ENCODE results near the gene PRDM2.

Gene PRDM2

DNA sequence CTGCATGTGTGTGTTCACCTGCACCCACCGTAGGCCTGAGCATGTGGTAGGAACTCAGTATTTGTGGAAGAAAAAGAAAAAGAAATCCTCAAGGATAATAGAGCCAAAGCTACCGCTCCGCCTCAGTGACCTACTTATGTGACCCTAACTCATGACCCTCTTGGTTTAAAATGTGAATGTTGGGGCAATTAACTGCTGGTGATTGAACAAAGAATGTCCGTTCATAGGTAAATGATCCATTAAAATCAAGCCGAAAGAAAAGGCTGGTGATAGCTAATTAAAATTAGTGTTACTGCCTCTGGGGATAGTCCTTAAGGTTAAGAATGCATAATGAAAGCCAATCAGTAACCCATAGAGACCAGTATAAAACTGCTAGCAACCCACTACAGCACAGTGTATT is 98.1 kb downstream of the PRDM2 start:
- DNase-seq = no peak

DNA sequence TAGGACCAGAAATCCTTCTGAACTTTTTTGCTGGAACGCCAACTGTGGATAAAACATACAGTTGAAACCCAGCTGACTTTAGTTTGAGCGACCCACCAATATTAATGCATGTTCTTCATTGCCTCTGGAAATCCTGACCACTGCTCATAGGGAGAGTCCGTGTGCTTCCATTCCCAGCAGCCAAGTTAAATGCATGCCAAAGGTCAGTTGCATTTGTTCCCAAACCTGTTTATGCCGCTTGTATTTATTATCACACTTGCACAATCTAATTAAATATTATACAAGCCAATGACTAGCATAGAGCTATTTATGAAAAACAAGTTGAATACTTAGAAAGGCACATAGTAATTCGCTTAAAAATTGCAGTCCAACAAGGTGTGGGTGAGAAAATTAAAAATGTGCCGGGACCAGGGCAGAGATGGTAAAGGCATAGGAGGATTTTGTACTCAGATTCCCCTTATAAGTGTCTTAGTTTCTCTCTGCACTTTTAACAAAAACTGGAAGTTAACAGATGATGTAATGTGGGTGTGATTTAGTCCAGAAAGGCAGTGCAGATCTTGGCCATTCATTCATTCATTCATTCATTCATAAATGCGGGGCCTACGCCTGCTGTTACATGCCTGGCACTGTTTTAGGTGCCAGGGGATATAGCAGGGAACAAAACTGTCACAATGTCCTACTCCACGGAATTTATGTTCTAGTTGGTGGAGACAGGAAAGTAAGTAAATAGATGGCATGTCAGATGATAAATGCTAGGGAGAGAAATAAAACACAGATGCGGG is 99.7 kb downstream of the PRDM2 start:
- DNase-seq = no peak

DNA sequence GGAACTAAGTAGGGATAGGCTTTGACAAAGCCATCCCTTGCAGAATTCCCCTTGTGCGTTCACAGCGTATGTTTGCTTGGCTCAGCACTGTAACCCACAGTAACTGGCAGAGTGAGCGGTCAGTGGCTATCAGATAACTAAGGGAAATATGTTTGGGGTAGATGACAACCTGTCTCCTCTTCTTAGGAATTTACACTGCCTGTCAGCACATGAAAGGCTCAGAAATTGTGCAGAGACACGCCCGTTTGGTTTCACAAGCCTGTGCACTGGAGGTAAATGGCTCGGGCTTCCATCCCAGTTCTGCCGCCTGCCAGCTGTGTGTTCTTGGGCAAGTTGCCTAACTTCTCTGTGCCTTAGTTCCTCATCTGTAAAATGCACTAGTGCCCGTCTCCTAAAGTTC is 101.2 kb downstream of the PRDM2 start:
- no peak for DNase-seq

DNA sequence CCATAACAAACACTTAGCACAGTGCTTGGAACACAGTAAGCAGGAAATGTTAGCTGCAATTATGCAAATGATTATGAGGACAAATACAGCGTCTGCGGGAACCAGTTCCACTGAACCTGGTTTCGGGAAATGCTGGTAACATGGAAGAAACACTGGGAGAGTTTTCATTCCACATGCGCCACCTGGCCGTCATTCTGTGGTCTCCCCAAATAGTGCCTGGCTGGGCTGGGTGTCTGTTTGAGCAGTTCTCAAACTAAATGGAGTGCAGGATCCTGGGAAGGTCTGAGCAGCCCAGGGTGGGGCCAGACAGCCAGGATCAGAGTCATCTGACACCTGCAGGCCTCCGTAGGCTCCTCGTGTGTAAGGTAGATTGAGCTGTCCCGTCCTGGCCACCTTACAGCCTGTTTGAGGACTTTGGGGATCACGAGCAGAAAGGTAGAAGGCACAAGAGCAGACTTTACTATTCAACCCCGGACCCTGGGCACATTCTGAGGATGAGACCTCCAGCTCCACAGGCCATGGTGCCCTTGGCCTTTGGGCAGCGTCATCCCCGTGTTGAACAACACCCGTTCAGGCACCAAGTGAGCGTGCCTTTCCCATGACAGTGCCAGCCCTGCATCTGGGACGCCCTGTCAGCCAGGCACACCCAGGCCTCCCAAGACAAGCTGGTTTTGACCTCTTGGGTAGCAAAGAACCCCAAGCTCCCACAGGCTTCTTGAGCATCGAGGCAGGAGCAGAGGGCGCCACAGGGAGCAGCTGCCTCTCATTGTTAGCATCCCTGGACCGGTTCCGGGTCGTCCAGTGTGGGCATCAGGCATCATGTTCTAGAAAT is 101.9 kb downstream of the PRDM2 start:
- DNase-seq = no peak

DNA sequence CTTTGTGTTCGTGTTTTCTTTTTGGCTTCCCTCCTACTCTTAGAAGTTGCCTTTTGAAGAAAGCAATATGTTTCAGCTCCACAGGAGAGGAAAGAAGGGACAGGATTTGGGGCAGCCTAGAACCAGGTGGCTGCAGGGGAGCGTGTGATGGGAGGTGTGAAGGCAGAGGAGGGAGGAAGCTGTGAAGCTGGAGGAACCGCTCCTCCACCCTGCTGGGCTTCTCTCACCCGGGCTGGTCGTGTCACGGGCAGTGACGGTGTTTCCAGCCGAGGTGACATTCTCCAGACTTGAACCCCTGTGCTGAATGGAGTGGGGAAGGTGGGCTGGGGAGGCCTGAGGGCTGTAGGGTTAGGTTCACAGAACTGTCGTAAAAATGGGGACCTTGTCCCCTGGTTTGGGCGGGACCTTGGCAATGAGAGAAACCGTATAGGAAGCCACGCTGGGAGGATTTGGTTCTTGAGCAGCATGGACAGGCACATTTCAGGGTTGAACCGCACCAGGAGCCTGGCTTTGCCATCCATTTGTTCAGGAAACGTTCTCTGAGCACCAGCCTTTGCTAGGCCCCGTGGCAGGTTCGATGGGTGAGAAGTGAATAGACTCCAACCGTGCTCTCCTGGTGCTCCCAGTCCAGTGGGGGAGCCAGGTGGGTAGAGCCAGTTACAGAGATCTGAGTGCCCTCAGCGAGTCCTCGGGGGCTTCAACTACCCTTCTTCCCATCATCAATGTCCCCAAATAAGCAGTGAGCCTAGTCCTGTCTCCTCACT is 103.0 kb downstream of the PRDM2 start:
- DNase-seq = no peak

DNA sequence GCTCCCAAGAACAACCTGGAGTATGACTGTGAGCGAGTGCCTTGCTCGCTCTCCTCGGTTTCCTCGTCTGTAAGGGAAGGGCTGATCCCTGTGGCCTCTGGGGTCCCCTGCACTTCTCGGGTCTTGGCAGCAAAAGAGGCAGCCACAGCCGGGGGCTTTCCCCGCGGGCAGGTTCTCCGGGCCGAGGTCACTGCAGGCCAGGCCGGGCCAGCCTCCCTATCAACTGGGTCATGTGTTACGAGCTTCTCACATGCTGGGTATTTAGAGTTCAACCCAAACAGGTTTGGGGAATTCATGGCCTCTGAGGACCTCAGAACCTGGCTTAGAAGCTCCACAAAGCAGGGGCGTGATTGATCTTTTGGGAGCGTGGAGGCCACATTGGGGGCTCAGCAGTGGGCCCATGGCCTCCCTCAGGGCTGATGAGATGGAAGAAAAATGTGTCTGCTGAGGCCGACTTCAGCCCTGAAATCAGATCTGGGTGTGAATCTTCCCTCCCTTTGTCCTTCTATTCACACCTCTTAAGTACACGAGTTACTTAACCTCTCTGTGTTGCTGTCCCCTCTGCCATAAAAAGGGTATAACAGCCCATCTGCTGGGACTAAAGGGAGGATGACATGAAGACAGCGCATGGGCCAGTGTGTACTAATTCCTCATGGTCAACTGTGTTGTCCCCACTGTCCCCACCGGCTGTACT is 103.7 kb downstream of the PRDM2 start:
- no peak for DNase-seq

DNA sequence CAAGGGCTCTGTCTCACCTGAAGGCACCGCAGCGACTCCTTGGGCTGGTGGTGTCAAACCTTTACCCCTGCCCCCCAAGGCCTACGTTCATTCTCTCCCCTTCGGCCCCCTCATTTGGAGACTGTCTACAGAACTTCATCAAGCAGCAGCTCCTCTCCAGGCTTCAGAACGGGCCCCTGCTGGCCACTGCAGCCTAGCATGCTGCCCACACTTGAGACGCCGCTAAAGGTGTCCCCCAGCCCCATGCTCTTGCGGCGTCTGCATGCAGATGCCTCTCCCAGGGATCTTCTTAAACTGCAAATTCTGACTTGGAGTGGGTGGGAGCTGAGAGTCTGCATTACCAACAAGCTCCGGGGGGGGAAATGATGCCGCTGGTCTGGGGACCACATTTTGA is 104.2 kb downstream of the PRDM2 start:
- no peak for DNase-seq

DNA sequence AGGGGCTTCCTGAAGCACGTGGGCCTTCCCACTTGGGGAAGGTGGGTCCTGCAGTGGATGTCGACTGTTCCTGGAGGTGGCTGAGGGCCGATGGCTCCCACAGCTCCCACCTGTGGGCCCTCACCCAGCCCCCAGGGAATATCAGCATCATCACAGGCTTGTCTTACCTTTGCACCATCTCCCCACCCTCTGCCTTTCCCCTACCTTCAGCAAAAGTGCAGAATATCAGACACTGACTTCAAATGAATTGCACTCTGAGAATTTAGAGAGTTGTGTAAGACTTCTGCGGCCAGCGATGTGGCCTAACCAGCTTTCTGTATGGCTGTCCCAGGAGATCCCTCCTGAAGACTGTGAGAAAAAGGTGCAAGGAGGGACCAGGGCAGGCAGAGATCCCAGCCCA is 105.4 kb downstream of the PRDM2 start:
- DNase-seq = no peak

DNA sequence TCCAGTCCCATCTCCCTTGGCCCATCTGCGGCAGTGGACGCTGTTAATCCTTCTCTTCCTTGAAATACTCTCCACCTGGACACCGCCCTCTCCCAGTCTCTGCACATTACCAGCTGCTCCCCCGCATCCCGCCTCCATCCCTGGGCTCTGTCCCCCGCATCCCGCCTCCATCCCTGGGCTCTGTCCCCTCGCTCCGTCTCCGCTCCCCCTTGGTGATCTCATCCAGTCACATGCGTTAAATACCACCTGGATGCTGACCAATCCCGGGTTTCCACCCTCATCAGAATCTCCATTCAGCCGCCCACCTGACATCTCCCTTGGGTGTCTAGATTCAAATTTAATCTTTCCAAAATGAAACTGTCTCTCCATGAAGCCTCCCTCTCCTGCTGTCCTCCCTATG is 106.1 kb downstream of the PRDM2 start:
- DNase-seq = no peak

DNA sequence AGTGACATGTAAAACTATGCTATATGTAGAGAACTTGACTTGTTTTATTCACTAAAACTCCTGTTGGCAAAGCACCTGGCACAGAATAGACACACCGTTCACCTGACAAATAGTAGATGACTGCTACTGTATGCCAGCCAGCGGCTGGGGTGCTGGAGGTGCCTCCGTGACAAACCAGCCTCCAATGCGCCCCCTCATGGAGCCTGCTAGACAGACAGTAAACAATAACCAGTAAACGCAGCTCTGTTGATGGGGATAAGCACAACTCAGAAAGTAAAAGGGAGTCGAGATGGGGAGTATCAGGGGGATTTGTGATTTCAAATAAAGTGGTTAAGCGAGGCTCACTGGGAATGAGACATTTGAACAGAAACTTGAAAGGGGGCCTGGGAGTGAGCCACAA is 107.2 kb downstream of the PRDM2 start:
- no peak for DNase-seq

DNA sequence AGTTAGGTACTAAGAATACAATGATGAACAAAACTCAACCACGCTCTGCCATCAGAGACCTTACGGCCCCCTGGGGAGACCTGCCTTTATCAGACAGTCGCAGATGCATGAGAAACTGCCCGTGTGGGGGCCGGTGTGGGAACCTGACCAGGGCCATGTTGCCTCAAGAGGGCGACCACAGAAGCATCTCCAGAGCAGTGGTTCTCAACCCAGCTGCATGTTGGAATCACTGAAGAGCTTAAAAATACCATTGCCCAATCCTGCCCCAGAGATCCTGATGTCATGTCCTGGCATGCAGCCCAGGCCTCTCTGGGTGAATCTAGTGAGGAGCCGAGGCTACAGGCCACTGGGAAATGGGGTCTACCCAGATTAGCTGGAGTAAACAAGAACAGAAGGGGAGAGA is 108.7 kb downstream of the PRDM2 start:
- no peak for DNase-seq

DNA sequence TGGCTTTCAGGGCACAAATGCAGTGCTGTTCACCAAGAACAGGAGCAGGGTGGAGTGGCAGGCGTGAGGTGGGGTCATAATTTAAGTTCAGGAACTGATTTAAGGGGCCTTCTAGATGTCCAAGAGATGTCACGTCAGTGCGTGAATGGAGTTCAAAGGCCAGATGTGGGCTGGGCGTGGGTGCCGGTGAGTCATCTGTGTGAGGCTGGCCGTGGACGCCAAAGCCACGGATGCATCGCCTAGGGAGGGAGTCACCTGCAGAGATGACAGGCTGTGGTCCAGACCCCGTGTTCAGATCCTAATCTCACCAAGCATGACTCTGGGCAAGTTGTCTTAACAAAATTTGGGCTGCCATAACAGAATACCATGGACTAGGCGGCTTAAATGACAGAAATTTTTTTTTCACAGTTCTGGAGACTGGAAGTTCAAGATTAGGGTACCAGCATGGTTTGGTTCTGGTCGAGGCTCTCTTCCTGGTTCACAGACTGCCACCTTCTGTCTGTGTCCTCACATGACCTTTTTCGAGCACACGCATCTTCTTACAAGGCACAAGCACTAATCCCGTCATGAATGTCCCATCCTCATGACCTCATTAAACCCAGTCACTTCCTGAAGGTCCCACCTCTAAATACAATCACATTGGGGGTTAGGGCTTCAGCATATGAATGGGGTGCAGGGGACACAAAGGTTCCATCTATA is 109.6 kb downstream of the PRDM2 start:
- no peak for DNase-seq

DNA sequence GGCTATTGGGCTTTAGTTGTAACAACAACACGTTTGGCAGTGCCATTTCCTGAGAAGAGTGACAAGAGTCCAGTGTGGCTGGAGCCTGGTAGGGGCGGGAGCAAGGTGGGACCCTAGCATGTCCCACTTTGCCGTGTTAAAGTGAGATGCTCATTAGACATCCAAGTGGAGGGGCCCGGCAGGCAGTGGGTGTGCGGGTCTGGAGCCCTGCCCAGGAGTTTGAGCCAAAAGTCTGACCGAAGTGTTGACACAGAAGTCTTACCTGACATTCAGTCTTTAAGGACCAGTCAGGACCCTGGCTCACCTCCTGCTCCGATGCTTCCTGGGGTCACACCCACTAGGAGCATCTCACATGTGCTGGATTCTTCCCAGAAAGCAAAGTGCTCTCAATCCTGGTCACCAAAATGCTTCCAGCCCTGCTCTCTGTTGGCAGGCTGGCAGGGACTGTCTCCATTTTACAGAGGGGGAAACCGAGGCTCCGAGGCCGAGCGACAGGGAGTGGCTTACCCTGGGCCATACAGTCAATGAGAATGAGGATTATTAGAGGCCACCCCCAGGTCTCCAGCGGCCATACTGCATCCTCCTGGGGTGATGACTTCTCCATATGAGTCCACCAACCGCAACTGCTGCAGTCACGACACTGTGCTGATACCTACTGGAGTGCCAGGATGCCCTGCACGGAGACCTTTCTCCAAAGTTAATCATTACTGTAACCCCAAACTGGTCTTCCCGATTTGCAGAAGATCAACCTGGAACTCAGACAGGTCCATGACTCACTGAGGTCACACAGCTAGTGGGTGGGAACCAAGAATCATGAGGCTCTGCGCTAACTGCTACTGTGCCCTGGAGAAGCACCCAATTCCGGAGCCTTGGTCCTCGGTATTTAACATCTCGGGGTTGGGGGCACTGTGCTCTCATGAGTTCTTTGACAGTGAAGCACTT is 112.7 kb downstream of the PRDM2 start:
- no peak for DNase-seq

DNA sequence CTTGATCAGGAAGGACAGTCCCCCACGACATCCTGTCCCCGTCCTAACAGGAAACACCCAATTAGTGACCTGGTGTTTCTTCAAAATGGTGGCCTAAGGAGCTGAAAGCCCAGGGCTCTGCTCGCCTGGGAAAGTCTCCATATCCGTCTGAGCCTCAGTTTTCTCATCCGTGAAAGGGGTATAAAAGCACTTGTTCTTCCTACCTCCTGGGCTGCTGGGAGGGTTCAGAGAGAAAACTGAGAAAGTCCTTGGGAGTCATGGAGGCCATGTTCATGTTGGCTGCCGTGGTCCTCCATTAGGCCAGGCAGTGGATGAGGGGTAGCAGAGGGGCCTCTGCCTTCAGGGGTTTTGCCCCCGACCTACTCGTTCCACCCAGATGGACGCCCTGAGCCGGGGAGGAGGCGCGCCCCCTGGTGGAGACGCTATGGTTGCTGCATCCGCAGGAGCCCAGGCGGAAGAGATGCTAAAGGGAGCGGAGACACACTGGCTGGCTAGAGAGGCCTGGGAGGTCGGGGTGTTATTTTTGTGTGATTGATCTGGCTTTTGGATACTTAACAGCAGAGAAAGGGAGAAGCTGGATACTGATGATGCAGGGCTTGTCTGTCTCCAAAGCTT is 113.5 kb downstream of the PRDM2 start:
- DNase-seq = no peak

DNA sequence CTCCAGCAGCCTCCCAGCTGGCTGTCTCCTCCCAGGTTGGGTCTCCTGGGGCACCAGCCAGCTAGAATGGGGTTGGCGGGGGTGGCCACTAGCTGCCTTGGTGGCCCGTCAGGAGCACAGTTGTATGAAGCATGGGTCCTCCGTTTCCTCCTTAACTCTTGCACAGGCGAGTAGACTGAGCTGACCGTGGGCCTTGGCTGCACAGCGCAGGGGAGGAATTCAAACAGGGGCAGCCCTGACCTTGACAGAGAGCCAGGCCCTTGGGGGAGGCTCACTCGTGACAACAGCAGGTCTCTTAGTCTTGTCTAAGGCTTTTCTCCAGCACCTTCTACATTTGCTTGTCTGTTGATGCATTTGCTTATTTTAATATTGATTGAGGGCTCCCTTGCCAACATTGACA is 114.1 kb downstream of the PRDM2 start:
- no peak for DNase-seq

DNA sequence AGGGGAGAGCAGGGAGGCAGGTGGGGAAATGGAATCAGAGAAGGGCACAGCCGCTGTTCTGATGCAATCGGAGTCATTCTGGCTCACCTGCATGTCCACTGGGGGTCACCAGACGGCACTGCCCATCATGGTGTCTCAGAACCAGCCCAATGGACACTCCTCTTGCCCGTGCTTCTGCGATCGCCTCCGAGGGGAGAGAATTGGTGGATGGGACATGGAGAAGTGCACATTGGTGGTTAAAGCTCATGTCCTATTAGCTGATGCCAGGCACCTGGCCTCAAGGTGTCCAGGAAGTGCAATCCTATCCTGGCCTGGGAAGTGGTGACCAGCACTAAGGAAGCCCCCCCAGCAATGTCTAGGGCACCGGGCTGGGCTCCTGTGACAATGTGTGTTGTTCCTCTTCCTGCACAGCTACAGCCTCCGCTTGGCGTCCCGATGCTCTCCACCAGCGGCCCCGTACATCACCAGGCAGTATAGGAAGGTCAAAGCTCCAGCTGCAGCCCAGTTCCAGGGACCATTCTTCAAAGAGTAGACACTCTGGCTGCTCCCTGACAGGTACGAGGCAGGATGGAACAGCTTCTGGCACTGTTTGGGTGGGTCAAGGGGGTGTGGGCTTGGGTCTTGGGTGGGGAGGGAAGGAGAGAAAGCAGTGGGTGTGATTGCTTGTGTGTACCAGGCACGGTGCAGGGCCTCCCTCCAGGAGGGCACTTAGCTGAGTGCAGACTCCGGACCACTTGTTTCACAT is 116.2 kb downstream of the PRDM2 start:
- no peak for DNase-seq

DNA sequence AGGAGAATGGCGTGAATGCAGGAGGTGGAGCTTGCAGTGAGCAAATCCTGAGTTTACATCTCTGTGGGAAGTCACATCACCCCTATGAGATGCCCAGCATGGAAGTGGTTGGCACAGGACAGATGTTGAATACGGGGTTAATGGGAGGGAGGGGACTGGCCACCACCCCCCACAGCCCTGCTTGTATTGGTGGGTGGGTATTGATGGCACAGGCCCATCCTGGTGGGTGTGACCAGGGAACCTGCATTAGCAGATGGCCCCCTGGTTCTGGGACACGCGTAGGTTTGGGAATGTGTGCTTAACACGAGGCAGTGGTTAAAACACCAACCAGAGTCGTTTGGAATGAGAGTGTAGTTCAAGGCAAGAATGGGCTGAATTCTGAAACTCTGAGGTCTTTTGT is 117.9 kb downstream of the PRDM2 start:
- DNase-seq = no peak

DNA sequence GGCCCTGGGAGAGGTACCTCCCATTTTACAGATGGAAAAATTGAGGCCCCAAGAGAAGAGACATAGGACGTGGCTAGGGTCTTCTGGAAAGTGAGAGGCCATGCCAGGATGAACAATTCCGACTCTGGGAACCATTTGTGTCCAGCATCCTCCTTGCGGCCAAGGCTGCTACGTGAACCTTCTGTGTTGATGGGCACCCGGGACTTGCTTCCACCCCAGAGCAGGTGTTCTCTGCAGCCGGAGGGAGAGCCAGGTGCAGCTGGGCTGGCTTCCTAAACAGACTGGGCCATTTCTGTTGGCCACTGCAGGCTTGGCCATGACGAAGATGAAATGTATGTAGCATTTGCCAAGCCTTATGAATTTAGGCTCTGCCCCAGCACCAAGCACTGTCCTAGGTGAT is 118.9 kb downstream of the PRDM2 start:
- DNase-seq = no peak

DNA sequence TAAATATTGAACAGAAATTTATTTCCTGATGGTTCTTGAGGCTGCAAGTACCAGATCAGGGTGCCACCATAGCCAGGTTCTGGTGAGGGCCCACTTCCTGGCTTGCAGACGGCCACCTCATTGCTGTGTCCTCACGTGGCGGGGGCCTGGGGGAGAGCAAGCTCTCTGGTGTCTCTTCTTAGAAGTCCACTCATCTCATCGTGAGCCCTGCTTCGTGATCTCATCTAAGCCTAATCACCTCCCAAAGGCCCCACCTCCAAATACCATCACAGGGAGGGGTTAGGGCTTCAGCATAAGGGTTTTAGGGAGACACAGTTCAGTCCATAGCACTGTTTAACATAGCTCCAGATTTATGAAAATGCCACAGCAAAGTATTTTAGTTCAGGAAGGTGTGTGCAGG is 119.7 kb downstream of the PRDM2 start:
- no peak for DNase-seq

DNA sequence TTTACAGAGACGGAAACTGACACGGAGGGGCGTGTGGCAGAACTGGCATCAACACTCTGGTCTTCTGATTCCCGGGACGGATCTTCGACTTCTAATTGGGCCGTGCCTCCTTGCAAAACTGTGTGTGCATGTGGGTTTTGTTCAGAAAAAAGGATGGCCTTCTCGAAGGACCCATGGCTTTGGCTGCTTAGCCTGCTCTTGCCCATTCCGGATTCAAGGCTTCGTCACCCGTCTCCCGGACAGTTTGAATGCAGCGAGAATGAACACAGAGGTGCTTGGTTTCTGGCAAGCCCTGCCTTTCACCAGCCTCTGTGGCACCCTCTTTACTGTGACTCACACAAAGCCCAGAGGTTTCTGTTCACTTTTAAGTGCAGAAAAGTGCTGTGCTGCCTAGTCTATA is 120.1 kb downstream of the PRDM2 start:
- DNase-seq = no peak
